Neural cell (in vitro differentiated cells): Measurements from ENCODE around the gene LCLAT1.

ENCODE experiments used
- CTCF ChIP-seq: fragments of 450-650 bp; IDR thresholded peaks from 2 replicates; pipeline ENCODE4 v1.5.1; 2014; ENCODE audit warnings: antibody characterized with exemption, mild to moderate bottlenecking, moderate library complexity; ENCODE audit not compliant: poor library complexity, severe bottlenecking
- EP300 ChIP-seq: fragments of 450-650 bp; conservative IDR thresholded peaks from 2 replicates; pipeline ENCODE4 v1.6.1; 2014; ENCODE audit warnings: antibody characterized with exemption, mild to moderate bottlenecking, moderate library complexity; ENCODE audit not compliant: poor library complexity, severe bottlenecking
- EZH2 ChIP-seq: fragments of 200-600, 300-800 bp; shearing (Covaris generic), sonication (generic); IDR thresholded peaks from 2 replicates; pipeline ENCODE4 v1.6.1; 2014; ENCODE audit warnings: antibody characterized with exemption, low read length, borderline replicate concordance, mild to moderate bottlenecking; ENCODE audit not compliant: insufficient read depth, poor library complexity, severe bottlenecking
- MXI1 ChIP-seq: fragments of 450-650 bp; conservative IDR thresholded peaks from 2 replicates; pipeline ENCODE4 v1.6.1; 2014; ENCODE audit warnings: antibody characterized with exemption, mild to moderate bottlenecking; ENCODE audit not compliant: poor library complexity, severe bottlenecking
- POLR2AphosphoS5 ChIP-seq: IDR thresholded peaks from 2 replicates; pipeline ENCODE4 v1.6.1; 2012
- RAD21 ChIP-seq: fragments of 450-650 bp; conservative IDR thresholded peaks from 2 replicates; pipeline ENCODE4 v1.6.1; 2014; ENCODE audit warnings: antibody characterized with exemption, mild to moderate bottlenecking, moderate library complexity
- REST ChIP-seq: IDR thresholded peaks from 2 replicates; pipeline ENCODE4 v1.6.1; 2012; ENCODE audit warnings: borderline replicate concordance
- SMC3 ChIP-seq: fragments of 450-650 bp; conservative IDR thresholded peaks from 2 replicates; pipeline ENCODE4 v1.6.1; 2014; ENCODE audit warnings: antibody characterized with exemption, mild to moderate bottlenecking, moderate library complexity; ENCODE audit not compliant: poor library complexity
- TAF1 ChIP-seq: IDR thresholded peaks from 2 replicates; pipeline ENCODE4 v1.6.1; 2012; ENCODE audit warnings: low read depth

- TF ChIP-seq EP300 (no peak), REST (no peak), RAD21 (no peak), EZH2 (no peak), CTCF (no peak), POLR2AphosphoS5 (no peak), TAF1 (no peak), MXI1 (no peak), SMC3 (no peak)
Observed at GRCh38 chr2:30580391-30580790, 133.3 kb downstream of the LCLAT1 start.
